Measurements from ENCODE around the gene SGMS2.
"Not testable (repeated sequence)": the region's sequence is repeated elsewhere in the genome, so short reads cannot be mapped to it uniquely, and the experiment has no call there.

DNA sequence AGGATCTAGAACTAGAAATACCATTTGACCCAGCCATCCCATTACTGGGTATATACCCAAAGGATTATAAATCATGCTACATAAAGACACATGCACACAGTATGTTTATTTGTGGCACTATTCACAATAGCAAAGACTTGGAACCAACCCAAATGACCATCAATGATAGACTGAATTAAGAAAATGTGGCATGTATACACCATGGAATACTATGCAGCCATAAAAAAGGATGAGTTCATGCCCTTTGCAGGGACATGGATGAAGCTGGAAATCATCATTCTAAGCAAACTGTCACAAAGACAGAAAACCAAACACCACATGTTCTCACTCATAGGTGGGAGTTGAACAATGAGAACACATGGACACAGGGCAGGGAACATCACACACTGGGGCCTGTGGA lies 101.0 kb downstream of the SGMS2 start:
- TF ChIP-seq, protein P1, sequence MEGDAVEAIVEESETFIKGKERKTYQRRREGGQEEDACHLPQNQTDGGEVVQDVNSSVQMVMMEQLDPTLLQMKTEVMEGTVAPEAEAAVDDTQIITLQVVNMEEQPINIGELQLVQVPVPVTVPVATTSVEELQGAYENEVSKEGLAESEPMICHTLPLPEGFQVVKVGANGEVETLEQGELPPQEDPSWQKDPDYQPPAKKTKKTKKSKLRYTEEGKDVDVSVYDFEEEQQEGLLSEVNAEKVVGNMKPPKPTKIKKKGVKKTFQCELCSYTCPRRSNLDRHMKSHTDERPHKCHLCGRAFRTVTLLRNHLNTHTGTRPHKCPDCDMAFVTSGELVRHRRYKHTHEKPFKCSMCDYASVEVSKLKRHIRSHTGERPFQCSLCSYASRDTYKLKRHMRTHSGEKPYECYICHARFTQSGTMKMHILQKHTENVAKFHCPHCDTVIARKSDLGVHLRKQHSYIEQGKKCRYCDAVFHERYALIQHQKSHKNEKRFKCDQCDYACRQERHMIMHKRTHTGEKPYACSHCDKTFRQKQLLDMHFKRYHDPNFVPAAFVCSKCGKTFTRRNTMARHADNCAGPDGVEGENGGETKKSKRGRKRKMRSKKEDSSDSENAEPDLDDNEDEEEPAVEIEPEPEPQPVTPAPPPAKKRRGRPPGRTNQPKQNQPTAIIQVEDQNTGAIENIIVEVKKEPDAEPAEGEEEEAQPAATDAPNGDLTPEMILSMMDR (IDR thresholded peaks at IDR 0.05) = not testable (repeated sequence)
- TF ChIP-seq ZFX (IDR thresholded peaks at IDR 0.05; ENCODE audit: borderline replicate concordance) = not testable (repeated sequence)
